Daoy (cell line): Measurements from ENCODE around the gene GOLGA5. TPM values are rescaled to one million over a fixed set of nuclear protein-coding genes. Genes with fewer than 3 reads are reported as not detected.
"Not testable (repeated sequence)": the region's sequence is repeated elsewhere in the genome, so short reads cannot be mapped to it uniquely, and the experiment has no call there.

Experiments
- DNase-seq: peaks from one replicate; pipeline ENCODE4 v3.0.0-alpha.2; 2015; ENCODE audit warnings: low read depth
- total RNA-seq: library from RNA; depleted of rRNA; stranded (reverse); fragments of >200 nt; shearing (Covaris generic); gene quantifications from 2 replicates; pipeline ENCODE4 v1.2.3, GENCODE V29; 2014

GOLGA5 gene
- total RNA-seq, 1 experiment from 2014 or later: 35.5 TPM

GRCh38 chr14:92780444-92781232 is 13.5 kb upstream of the GOLGA5 start:
- DNase-seq: peak; percentile 32

- no peak for DNase-seq
Measured at GRCh38 chr14:92781350-92781749, 12.8 kb upstream of the GOLGA5 start.

GRCh38 chr14:92783813-92784431 is 10.2 kb upstream of the GOLGA5 start:
- DNase-seq: peak; percentile 32

- DNase-seq: peak; percentile 79
Measured at GRCh38 chr14:92785667-92786426, 8.3 kb upstream of the GOLGA5 start.

- DNase-seq: no peak
Measured at GRCh38 chr14:92786427-92786756, 7.7 kb upstream of the GOLGA5 start.

- no peak for DNase-seq
Measured at GRCh38 chr14:92787554-92787953, 6.6 kb upstream of the GOLGA5 start.

- DNase-seq: no peak
Measured at GRCh38 chr14:92789457-92790089, 4.5 kb upstream of the GOLGA5 start.

GRCh38 chr14:92792885-92793284 is 1.2 kb upstream of the GOLGA5 start:
- DNase-seq: no peak

- DNase-seq: peak; percentile 23
Measured at GRCh38 chr14:92794547-92794941, 439 bp downstream of the GOLGA5 start.

- no peak for DNase-seq
Measured at GRCh38 chr14:92794961-92795360, 856 bp downstream of the GOLGA5 start.

- no peak for DNase-seq
Measured at GRCh38 chr14:92797935-92798653, 4.0 kb downstream of the GOLGA5 start.

- DNase-seq: no peak
Measured at GRCh38 chr14:92798811-92799210, 4.7 kb downstream of the GOLGA5 start.

- DNase-seq: no peak
Measured at GRCh38 chr14:92800012-92800411, 5.9 kb downstream of the GOLGA5 start.

GRCh38 chr14:92800525-92800924 is 6.4 kb downstream of the GOLGA5 start:
- no peak for DNase-seq

GRCh38 chr14:92801917-92802316 is 7.8 kb downstream of the GOLGA5 start:
- no peak for DNase-seq

GRCh38 chr14:92802678-92803077 is 8.6 kb downstream of the GOLGA5 start:
- no peak for DNase-seq

- no peak for DNase-seq
Measured at GRCh38 chr14:92813201-92813600, 19.1 kb downstream of the GOLGA5 start.

- no peak for DNase-seq
Measured at GRCh38 chr14:92819011-92819597, 25.0 kb downstream of the GOLGA5 start.

- not testable (repeated sequence) for DNase-seq
Measured at GRCh38 chr14:92819680-92820535, 25.8 kb downstream of the GOLGA5 start.

- not testable (repeated sequence) for DNase-seq
Measured at GRCh38 chr14:92820536-92820840, 26.4 kb downstream of the GOLGA5 start.
